PC-9 (cell line): Measurements from ENCODE around the gene AGAP2. TPM values are rescaled to one million over a fixed set of nuclear protein-coding genes. Genes with fewer than 3 reads are reported as not detected.

Experiments used
- BruUV-seq: library from RNA; stranded (reverse); fragments of 400-500 nt; replicated peaks from 2 replicates; lab custom pipeline; 2021; lab: Mats Ljungman, UMichigan
- CTCF ChIA-PET: fragments of 300-600 bp; sonication (Branson Sonifier 250); formaldehyde crosslinking; loops from one replicate; lab custom pipeline; 2022; ENCODE audit warnings: antibody characterized with exemption; lab: Charles Lee
- POLR2A ChIA-PET: fragments of 300-600 bp; sonication (Branson Sonifier 250); formaldehyde crosslinking; loops from one replicate; lab custom pipeline; 2022; ENCODE audit warnings: antibody characterized with exemption; ENCODE audit not compliant: unreplicated experiment; lab: Charles Lee
- DNase-seq, 2 experiments: peaks; one replicate each; pipeline versions ENCODE4 v3.0.0 to v3.0.0-alpha.2; 2015 to 2022; ENCODE audit warnings: mixed read lengths in 1 of 2
- H2AFZ ChIP-seq: fragments of 200-600 bp; sonication (generic); 2 replicates; pipeline ENCODE4 v1.8.1; 2017; ENCODE audit warnings: antibody characterized with exemption
- H3F3A ChIP-seq: fragments of 200-600 bp; sonication (generic); 2 replicates; pipeline ENCODE4 v1.8.1; 2017; ENCODE audit warnings: antibody characterized with exemption, mild to moderate bottlenecking, low read depth; ENCODE audit not compliant: insufficient read depth
- H3K27ac ChIP-seq: fragments of 200-600 bp; sonication (generic); 2 replicates; pipeline ENCODE4 v1.6.1; 2016; ENCODE audit warnings: mixed run types
- H3K27me3 ChIP-seq: fragments of 200-600 bp; sonication (generic); 2 replicates; pipeline ENCODE4 v1.6.1; 2016; ENCODE audit warnings: low read depth, mixed run types; ENCODE audit not compliant: insufficient read depth
- H3K36me3 ChIP-seq: fragments of 200-600 bp; sonication (generic); 2 replicates; pipeline ENCODE4 v1.6.1; 2016; ENCODE audit warnings: low read depth, mixed run types
- H3K4me1 ChIP-seq: fragments of 200-600 bp; sonication (generic); replicated peaks from 2 replicates; pipeline ENCODE4 v1.6.1; 2016; ENCODE audit warnings: mixed run types; ENCODE audit not compliant: insufficient read depth
- H3K4me2 ChIP-seq: fragments of 200-600 bp; sonication (generic); 2 replicates; pipeline ENCODE4 v1.6.1; 2017; ENCODE audit warnings: mixed run types
- H3K4me3 ChIP-seq: fragments of 200-600 bp; sonication (generic); 2 replicates; pipeline ENCODE4 v1.6.1; 2016; ENCODE audit warnings: mixed run types
- H3K79me2 ChIP-seq: fragments of 200-600 bp; sonication (generic); 2 replicates; pipeline ENCODE4 v1.6.1; 2017; ENCODE audit warnings: low read depth, mixed run types
- H3K9me2 ChIP-seq: fragments of 200-600 bp; sonication (generic); 2 replicates; pipeline ENCODE4 v1.8.1; 2017; ENCODE audit warnings: mild to moderate bottlenecking; ENCODE audit not compliant: insufficient read depth
- H3K9me3 ChIP-seq: fragments of 200-600 bp; sonication (generic); 2 replicates; pipeline ENCODE4 v1.8.1; 2016; ENCODE audit warnings: low read depth; ENCODE audit not compliant: insufficient read depth
- H4K20me1 ChIP-seq: fragments of 200-600 bp; sonication (generic); 2 replicates; pipeline ENCODE4 v1.8.1; 2017; ENCODE audit not compliant: insufficient read depth
- CTCF ChIP-seq: fragments of 200-600 bp; sonication (generic); conservative IDR thresholded peaks from 2 replicates; pipeline ENCODE4 v1.6.1; 2017; ENCODE audit warnings: mixed run types, antibody characterized with exemption, mild to moderate bottlenecking, moderate library complexity
- EZH2 ChIP-seq: fragments of 200-600 bp; sonication (generic); IDR thresholded peaks from 2 replicates; pipeline ENCODE4 v1.8.0; 2017; ENCODE audit warnings: antibody characterized with exemption, low read depth
- intact Hi-C: fragments of 100-400 bp; cut with micrococcal nuclease; formaldehyde crosslinking; loops from one replicate; pipeline ENCODE4 v1.10.0; 2022; ENCODE audit not compliant: unreplicated experiment
- total RNA-seq: library from RNA; stranded (reverse); gene quantifications from 2 replicates; pipeline ENCODE4 v1.2.3, GENCODE V29; 2021

AGAP2 gene
- total RNA-seq, 1 experiment from 2014 or later: 0.50 TPM

DNA sequence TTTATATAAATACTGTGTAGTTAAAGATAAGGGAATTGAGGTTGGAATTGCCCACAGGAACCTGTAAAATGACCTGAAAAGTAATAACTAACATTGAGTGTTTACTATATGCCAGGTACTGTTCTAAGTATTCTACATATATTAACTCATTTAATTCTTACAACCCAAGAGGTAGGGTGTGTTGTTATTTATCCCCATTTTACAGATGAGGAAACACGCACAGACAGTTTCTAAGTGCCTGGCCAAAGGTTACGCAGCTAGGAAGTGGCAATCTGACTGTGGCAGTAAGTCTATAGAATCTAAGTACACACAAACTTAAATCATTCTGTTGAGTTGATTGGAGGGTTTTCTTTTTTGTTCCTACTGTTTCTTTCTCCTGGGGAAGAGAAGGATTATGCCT is 5.2 kb upstream of the AGAP2 start:
- H2AFZ ChIP-seq: peak overlapping the region; percentile 75
- peak overlapping the region; percentile 75 for H3K4me3 ChIP-seq
- no peaks in the 10 kb centered on the region for H3K9me2 ChIP-seq
- peaks cover 32% of the 10 kb centered on the region for H3F3A ChIP-seq
- no peaks in the 10 kb centered on the region for H3K9me3 ChIP-seq
- peaks cover 6% of the 10 kb centered on the region; the same call in 1 of the 2 replicates for H3K36me3 ChIP-seq
- CTCF ChIA-PET: interaction anchor here (0.8 kb wide), 1 partner anchor 17 kb away, joined by 4 read pairs; no protein-coding TSS in a partner anchor
- peak overlapping the region; percentile 76 for H3K4me2 ChIP-seq
- TF ChIP-seq CTCF (no peak), EZH2 (no peak)
- peak overlapping the region; percentile 90; the same call in 1 of the 2 replicates for H3K27ac ChIP-seq
- DNase-seq: no peak
- intact Hi-C loops: loop anchor here (2.0 kb wide), 1 partner anchor 17 kb away; no protein-coding TSS in a partner anchor
- no peaks in the 10 kb centered on the region for H4K20me1 ChIP-seq
- peaks cover 13% of the 10 kb centered on the region for H3K4me1 ChIP-seq
- peaks cover 5% of the 10 kb centered on the region for H3K79me2 ChIP-seq
- BruUV-seq: no TSS peak
- H3K27me3 ChIP-seq: no peaks in the 10 kb centered on the region
- POLR2A ChIA-PET: interaction anchor here (0.6 kb wide), 1 partner anchor 206 kb away, joined by 8 read pairs; no protein-coding TSS in a partner anchor

- Histone ChIP-seq H3K27me3 (0 out of 2 replicates have a peak, but pooled peaks cover 1% of the 10 kb centered on the region), H3K4me3 (no peak overlapping the region), H3K4me1 (peaks cover 13% of the 10 kb centered on the region), H3K9me3 (no peaks in the 10 kb centered on the region), H3K9me2 (no peaks in the 10 kb centered on the region), H3K4me2 (peak overlapping the region; percentile 30), H4K20me1 (no peaks in the 10 kb centered on the region), H3K27ac (no peak overlapping the region), H3F3A (peaks cover 18% of the 10 kb centered on the region), H3K36me3 (peaks cover 2% of the 10 kb centered on the region; the same call in 1 of the 2 replicates), H3K79me2 (peaks cover 5% of the 10 kb centered on the region), H2AFZ (no peak overlapping the region)
- DNase-seq: peak in 1 of 2 experiments; percentile 51
- no TSS peak for BruUV-seq
- intact Hi-C loops: no loop called here
- CTCF ChIA-PET: no interaction called here
- POLR2A ChIA-PET: no interaction called here
- TF ChIP-seq EZH2: no peak
- TF ChIP-seq CTCF: peak; percentile 27; the same call in 1 of the 2 replicates
Observed at GRCh38 chr12:57741844-57742738, 3.5 kb upstream of the AGAP2 start.

DNA sequence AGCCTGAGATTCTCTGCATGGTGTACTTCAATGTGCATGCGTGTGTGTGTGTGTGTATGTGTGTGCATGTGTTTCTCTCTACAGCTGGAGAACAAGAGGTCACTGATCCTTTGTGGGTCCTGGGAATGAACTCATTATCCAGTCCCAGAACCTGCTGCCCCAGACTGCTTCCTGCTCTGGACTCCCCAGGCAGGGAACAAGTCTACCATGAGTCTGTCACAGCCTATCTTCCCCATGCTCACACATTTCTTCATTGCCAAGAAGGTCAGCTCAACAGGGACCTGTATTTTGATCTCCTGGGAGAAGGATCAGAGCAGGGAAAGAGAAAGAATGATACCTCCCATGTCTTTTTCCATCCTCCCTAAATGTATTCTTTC is 2.9 kb upstream of the AGAP2 start:
- TF ChIP-seq CTCF (no peak), EZH2 (no peak)
- Histone ChIP-seq H3K27me3 (peaks cover 8% of the 10 kb centered on the region; the same call in 1 of the 2 replicates), H4K20me1 (no peaks in the 10 kb centered on the region), H3K4me1 (peaks cover 13% of the 10 kb centered on the region), H3K4me2 (peak overlapping the region; percentile 30; the same call in 1 of the 2 replicates), H3K36me3 (no peaks in the 10 kb centered on the region), H3F3A (peaks cover 17% of the 10 kb centered on the region), H3K9me3 (no peaks in the 10 kb centered on the region), H2AFZ (no peak overlapping the region), H3K9me2 (no peaks in the 10 kb centered on the region), H3K27ac (no peak overlapping the region), H3K4me3 (no peak overlapping the region), H3K79me2 (peaks cover 5% of the 10 kb centered on the region)
- no peak for DNase-seq
- POLR2A ChIA-PET: interaction anchor here (0.6 to 0.7 kb wide), 2 partner anchors 18 to 283 kb away, joined by 3 read pairs; no protein-coding TSS in a partner anchor
- intact Hi-C loops: no loop called here
- BruUV-seq: no TSS peak
- CTCF ChIA-PET: no interaction called here
